ENCODE measurements around the gene LRP1B.

LRP1B gene

DNA sequence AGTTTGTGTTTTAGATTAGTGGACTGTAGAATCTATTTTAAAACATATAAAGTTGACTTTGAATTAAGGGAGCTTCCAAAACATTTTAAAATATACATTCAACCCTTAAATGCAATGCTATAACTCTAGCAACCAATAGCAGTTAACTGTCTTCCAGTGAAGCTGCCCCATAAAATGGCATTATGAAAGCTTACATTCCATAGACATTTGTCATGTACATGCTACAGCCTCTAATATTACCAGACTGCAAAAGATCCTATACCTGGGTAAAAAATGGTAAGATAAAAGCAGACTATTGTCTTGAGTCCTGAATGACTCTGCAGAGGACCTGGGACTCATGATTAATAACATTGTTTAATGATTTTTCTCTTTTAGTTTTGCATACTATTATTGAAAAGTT is 489.4 kb downstream of the LRP1B start:
- Histone ChIP-seq H3F3A (ENCODE audit: low read depth) (no peaks in the 10 kb centered on the region), H2AFZ (ENCODE audit: low read length) (no peak overlapping the region), H3K4me3 (ENCODE audit: low read length, poor library complexity, severe bottlenecking) (no peak overlapping the region), H3K9me3 (ENCODE audit: insufficient read depth, low read depth, low read length) (0 out of 2 replicates have a peak, but pooled peaks cover 2% of the 10 kb centered on the region), H3K9me2 (replicated peaks; ENCODE audit: low read depth, low read length) (no peaks in the 10 kb centered on the region), H3K36me3 (ENCODE audit: insufficient read depth, low read length) (no peaks in the 10 kb centered on the region), H3K4me2 (ENCODE audit: low read depth, low read length, poor library complexity, severe bottlenecking) (no peak overlapping the region), H3K79me2 (ENCODE audit: insufficient read depth, low read length) (no peaks in the 10 kb centered on the region), H3K9ac (ENCODE audit: low read depth, low read length, poor library complexity, severe bottlenecking) (no peak overlapping the region), H3K4me1 (ENCODE audit: insufficient read depth, low read length, poor library complexity, severe bottlenecking) (no peaks in the 10 kb centered on the region), H3K27me3 (ENCODE audit: insufficient read depth, low read length, poor library complexity, severe bottlenecking) (no peaks in the 10 kb centered on the region), H4K20me1 (ENCODE audit: insufficient read depth, low read length, poor library complexity, severe bottlenecking) (no peaks in the 10 kb centered on the region)
- TF ChIP-seq, protein P1, sequence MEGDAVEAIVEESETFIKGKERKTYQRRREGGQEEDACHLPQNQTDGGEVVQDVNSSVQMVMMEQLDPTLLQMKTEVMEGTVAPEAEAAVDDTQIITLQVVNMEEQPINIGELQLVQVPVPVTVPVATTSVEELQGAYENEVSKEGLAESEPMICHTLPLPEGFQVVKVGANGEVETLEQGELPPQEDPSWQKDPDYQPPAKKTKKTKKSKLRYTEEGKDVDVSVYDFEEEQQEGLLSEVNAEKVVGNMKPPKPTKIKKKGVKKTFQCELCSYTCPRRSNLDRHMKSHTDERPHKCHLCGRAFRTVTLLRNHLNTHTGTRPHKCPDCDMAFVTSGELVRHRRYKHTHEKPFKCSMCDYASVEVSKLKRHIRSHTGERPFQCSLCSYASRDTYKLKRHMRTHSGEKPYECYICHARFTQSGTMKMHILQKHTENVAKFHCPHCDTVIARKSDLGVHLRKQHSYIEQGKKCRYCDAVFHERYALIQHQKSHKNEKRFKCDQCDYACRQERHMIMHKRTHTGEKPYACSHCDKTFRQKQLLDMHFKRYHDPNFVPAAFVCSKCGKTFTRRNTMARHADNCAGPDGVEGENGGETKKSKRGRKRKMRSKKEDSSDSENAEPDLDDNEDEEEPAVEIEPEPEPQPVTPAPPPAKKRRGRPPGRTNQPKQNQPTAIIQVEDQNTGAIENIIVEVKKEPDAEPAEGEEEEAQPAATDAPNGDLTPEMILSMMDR (conservative IDR thresholded peaks at IDR 0.05; ENCODE audit: low read length) = no peak
- TF ChIP-seq EZH2phosphoT487 (IDR thresholded peaks at IDR 0.05; ENCODE audit: borderline replicate concordance) = no peak

DNA sequence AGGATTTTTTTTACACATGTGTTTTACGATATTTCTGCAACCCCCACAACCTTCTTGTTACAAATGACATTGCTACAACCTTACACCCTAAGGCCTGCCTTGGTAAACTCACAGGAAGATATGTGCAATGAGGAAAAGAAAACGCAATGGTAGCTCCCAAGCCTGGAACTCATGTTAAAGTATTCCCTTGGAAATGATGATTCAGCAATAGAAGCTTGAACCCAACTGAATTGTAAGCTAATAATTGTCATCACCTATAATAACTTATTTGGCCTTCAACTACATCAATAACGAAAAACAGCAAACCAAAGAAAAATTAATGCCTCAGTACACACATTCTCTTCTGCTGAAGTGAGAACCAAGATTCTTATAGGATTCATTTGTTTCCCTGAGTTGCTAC is 491.0 kb downstream of the LRP1B start:
- no peaks in the 10 kb centered on the region for H3K36me3 ChIP-seq (ENCODE audit: insufficient read depth, low read length)
- no peak for TF ChIP-seq EZH2phosphoT487 (IDR thresholded peaks at IDR 0.05; ENCODE audit: borderline replicate concordance)
- TF ChIP-seq, protein P1 (conservative IDR thresholded peaks at IDR 0.05; ENCODE audit: low read length) = no peak
- H4K20me1 ChIP-seq (ENCODE audit: insufficient read depth, low read length, poor library complexity, severe bottlenecking) = no peaks in the 10 kb centered on the region
- no peaks in the 10 kb centered on the region for H3K79me2 ChIP-seq (ENCODE audit: insufficient read depth, low read length)
- no peak overlapping the region for H3K4me2 ChIP-seq (ENCODE audit: low read depth, low read length, poor library complexity, severe bottlenecking)
- no peak overlapping the region for H3K4me3 ChIP-seq (ENCODE audit: low read length, poor library complexity, severe bottlenecking)
- H2AFZ ChIP-seq (ENCODE audit: low read length) = no peak overlapping the region
- no peaks in the 10 kb centered on the region for H3K27me3 ChIP-seq (ENCODE audit: insufficient read depth, low read length, poor library complexity, severe bottlenecking)
- H3F3A ChIP-seq (ENCODE audit: low read depth) = no peaks in the 10 kb centered on the region
- H3K9ac ChIP-seq (ENCODE audit: low read depth, low read length, poor library complexity, severe bottlenecking) = no peak overlapping the region
- no peaks in the 10 kb centered on the region for H3K4me1 ChIP-seq (ENCODE audit: insufficient read depth, low read length, poor library complexity, severe bottlenecking)
- 0 out of 2 replicates have a peak, but pooled peaks cover 2% of the 10 kb centered on the region for H3K9me3 ChIP-seq (ENCODE audit: insufficient read depth, low read depth, low read length)
- no peaks in the 10 kb centered on the region for H3K9me2 ChIP-seq (replicated peaks; ENCODE audit: low read depth, low read length)

DNA sequence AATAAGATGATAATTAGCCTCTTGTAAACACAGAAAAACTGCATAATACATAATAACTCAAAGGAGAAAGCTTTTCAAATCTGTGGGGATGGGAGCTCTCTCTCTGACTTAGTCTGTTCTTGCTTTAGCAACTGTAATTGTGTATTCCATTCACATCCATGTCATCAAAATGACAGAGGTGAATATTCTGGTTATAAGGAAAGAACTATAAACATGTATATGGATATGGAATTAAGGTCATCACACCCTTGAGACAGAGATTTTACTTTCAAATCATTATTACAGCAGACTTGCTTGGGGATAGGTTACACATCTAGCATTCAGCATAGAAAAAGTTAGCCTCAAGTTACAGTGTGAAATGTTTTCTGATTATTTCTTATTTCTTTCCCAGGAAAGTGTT is 497.7 kb downstream of the LRP1B start:
- Histone ChIP-seq H3F3A (ENCODE audit: low read depth) (no peaks in the 10 kb centered on the region), H3K9me3 (ENCODE audit: insufficient read depth, low read depth, low read length) (no peaks in the 10 kb centered on the region), H3K79me2 (ENCODE audit: insufficient read depth, low read length) (no peaks in the 10 kb centered on the region), H4K20me1 (ENCODE audit: insufficient read depth, low read length, poor library complexity, severe bottlenecking) (no peaks in the 10 kb centered on the region), H3K4me2 (ENCODE audit: low read depth, low read length, poor library complexity, severe bottlenecking) (no peak overlapping the region), H3K27me3 (ENCODE audit: insufficient read depth, low read length, poor library complexity, severe bottlenecking) (no peaks in the 10 kb centered on the region), H3K36me3 (ENCODE audit: insufficient read depth, low read length) (no peaks in the 10 kb centered on the region), H3K9me2 (replicated peaks; ENCODE audit: low read depth, low read length) (no peaks in the 10 kb centered on the region), H2AFZ (ENCODE audit: low read length) (no peak overlapping the region), H3K4me3 (ENCODE audit: low read length, poor library complexity, severe bottlenecking) (no peak overlapping the region), H3K4me1 (ENCODE audit: insufficient read depth, low read length, poor library complexity, severe bottlenecking) (no peaks in the 10 kb centered on the region), H3K9ac (ENCODE audit: low read depth, low read length, poor library complexity, severe bottlenecking) (no peak overlapping the region)
- TF ChIP-seq, protein P1 (conservative IDR thresholded peaks at IDR 0.05; ENCODE audit: low read length) = no peak
- TF ChIP-seq EZH2phosphoT487 (IDR thresholded peaks at IDR 0.05; ENCODE audit: borderline replicate concordance) = no peak
